Amniotic epithelial cell (primary cell): ENCODE measurements around the gene CRYBG1.
"Not testable (repeated sequence)": the region's sequence is repeated elsewhere in the genome, so short reads cannot be mapped to it uniquely, and the experiment has no call there.

Source experiments
- DNase-seq: peaks from one replicate; pipeline ENCODE4 v3.0.0-alpha.2; 2010; ENCODE audit warnings: low read depth

Gene CRYBG1

DNA sequence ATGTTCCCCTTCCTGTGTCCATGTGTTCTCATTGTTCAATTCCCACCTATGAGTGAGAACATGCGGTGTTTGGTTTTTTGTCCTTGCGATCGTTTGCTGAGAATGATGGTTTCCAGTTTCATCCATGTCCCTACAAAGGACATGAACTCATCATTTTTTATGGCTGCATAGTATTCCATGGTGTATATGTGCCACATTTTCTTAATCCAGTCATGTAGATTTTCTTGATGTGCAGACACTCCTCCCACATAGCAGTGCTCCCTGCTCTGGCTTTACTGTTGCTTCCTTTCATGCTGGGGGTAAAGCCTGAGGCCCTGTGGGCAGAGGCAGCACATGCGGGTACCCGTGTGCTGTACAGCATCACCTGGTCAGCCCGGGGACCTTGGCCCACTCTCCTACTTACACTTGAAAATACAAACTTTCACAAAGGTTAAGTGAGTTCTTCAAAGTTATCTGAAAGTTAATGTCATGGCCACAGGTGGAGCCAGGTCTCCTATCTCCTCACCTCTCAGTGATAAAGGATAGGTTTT is 188.5 kb downstream of the CRYBG1 start:
- not testable (repeated sequence) for DNase-seq

DNA sequence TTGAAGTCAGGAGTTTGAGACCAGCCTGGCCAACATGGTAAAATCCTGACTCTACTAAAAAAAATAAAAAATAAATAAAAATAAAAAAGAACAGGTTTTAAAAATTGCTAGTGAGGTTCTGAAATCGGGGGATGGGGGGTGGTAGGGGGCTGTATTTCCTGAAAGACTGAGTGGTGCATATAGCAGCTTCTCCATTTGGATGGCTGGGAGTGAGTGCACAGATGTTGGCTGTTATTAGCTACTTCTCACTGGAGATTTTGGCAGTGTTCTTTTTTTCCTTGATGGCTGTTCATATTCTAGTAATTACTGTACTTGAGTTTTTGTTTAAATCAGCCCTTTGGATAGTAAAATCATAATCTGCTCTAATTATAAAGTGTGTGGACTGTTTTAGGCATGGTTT is 189.0 kb downstream of the CRYBG1 start:
- no peak for DNase-seq

DNA sequence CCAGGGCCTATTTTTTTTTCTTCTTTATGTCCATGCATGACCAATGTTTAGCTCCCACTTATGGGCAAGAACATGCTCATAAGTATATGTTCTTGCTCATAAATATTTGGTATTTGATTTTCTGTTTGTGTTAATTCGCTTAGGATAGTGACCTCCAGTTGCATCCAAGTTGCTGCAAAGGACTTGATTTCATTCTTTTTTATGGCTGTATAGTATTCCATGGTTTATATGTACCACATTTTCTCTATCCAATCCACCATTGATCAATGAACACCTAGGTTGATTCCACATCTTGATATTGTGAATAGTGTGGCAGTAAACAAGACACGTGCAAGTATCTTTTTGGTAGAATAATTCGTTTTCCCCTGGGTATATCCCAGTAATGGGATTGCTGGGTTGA is 190.6 kb downstream of the CRYBG1 start:
- no peak for DNase-seq

DNA sequence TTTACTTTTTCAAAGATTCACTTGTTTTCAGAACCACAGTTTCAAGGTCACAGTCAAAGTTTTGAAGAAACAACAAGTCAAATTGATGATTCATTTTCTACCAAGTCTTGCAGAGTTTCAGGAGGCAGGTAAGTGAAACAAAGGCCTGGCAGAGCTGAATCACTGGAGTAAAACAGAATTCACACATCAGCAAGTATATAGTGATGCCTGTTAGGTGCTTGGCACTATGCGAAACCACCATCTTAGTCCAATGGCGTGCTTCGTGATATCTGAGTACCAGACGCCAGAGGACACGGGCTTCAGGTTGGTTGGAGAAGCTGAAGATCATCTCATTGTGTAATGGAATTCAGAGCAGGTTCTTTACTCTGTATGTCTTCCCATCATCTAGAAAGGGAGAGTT is 192.9 kb downstream of the CRYBG1 start:
- no peak for DNase-seq

DNA sequence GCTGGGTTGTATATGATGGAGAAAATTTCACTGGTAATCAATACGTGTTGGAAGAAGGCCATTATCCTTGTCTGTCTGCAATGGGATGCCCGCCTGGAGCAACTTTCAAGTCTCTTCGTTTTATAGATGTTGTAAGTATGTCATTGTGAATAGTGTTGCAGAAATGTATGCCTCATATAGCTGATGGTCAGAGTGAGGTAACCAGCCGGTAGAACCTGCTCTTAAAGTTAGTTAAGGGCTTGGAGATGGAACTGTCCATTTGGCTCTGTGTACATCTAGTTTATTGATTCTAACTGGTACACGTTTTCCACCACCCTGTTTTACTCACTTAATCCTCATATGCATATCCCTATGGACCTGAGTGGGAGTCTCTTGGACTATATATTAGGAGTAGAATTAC is 195.2 kb downstream of the CRYBG1 start:
- DNase-seq: no peak

DNA sequence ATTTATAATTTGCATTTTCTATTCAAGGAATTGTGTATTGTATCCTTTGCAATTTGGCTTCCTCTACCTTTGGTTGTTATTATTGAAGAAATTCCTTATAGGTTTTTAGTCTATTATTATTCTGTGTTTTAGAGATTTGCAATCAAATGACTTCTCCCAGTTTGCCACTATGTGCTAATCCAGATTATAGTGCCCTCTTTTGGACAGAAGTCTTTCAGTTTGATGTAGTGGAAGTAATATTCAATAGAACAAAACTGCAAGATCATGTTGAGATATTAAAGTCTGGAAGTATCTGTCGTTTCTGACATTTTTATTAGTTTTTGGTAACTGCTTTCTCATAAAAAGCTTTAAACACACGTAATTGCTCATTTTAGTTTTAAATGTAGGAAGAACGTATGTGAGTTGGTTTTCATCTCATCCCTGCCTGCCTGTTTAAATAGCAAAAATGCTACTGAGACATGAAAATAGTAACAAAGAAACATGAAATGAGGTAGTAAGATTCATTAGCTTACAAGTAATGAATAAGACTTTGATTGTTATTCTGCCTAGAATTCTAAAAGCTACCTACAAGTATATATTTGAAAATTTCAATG is 195.9 kb downstream of the CRYBG1 start:
- peak; percentile 32 for DNase-seq

DNA sequence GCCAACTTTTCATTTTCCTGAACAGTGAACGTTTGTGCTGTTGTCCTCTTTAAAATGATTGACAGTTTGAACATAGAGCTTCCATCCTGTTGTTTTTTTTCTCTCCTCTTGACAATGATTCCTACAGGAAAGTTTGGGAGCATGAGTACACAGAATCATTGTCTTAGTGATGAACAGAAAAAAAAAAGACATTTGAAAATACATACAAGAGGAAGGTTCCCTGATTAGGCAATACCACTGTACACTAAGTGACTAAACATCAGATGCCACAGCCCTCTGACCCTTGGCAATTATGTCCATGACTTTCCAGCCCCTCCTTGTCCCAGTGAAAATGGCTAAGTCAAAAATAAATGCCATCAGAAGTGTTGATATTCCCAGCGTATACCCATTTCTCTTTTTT is 197.3 kb downstream of the CRYBG1 start:
- DNase-seq: no peak

DNA sequence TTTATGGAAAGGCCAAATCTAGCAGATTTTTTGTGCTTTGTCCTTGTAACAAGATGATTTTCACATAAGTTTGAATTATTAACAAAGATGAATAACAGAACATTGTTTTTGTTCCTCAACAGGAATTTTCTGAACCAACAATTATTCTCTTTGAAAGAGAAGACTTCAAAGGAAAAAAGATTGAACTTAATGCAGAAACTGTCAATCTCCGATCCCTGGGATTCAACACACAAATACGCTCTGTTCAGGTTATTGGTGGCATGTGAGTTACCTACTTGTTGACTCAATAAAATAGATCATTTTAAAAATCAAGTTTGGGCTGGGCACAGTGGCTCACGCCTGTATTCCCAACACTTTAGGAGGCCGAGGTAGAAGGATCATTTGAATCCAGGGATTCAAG is 197.8 kb downstream of the CRYBG1 start:
- no peak for DNase-seq

DNA sequence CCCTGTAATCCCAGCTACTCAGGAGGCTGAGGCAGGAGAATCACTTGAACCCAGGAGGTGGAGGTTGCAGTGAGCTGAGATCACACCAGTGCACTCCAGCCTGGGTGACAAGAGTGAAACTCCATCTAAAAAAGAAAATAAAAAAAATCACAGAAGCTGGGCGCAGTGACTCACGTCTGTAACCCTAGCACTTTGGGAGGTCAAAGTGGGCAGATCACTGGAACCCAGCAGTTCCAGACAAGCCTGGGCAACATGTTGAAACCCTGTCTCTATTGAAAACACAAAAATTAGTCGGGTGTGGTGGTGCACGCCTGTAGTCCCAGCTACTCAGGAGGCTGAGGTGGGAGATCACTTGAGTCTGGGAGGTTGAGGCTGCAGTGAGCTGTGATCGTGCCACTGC is 199.1 kb downstream of the CRYBG1 start:
- DNase-seq: not testable (repeated sequence)

DNA sequence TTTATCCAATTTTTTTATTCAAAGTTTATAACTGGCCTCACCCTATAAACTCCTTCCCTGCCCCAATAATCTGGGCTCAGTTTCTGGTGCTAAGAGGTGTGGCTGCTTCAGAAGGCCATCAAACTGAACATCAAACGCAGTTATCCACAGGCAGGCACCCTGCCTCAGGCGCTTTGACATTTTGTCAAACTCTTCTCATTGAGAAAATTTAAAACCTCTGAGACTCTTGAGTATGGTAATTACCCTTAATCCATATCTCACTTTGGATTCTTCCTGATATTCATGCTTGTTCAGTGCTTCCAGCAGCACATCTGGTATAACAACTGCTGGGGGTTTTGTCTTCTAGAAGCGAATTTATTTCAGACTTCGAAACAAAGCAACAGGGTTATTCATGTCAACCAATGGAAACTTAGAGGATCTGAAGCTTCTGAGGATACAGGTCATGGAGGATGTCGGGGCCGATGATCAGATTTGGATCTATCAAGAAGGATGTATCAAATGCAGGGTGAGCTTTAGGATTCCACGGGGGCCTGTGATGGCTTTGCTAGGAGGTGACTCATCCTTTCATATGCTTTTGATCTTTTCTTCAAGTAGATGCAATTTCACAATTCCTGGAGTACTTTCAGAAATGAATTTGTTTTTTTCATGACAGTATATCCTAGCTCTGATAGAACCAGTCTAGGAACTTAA is 200.6 kb downstream of the CRYBG1 start:
- DNase-seq: peak; percentile 73

DNA sequence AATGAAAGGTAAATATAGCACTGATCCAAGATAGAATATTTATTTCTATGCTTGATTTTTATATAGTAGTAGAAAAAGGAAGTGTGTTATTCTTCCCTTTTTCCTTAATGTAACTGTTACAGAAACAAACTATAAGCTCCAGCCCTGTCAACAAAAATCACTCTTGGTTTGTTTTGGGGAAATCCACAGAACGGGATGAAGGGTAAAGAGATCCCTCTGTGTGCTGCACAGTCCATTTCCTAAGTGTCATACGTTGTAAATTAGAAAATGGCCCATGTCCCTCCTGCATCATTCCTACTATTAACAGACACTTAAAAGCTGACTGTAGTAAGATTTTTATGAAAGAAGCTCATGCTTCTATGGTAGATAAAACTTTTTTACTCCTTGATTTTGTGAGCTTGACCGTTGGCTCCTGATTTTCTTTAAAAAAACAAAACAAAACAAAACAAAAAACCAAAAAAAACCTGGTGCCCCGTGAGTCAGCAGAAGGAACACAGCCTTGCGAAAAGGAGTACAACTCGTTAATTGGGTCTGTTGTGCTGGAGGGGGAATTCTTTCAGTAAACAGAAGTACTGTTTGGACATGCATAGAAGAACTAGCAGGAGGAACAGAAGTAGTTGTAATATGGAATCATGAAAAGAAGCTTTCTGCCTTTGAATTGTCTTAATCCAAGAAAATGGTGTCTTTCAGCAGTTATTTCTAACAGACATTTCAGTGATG is 201.3 kb downstream of the CRYBG1 start:
- no peak for DNase-seq

DNA sequence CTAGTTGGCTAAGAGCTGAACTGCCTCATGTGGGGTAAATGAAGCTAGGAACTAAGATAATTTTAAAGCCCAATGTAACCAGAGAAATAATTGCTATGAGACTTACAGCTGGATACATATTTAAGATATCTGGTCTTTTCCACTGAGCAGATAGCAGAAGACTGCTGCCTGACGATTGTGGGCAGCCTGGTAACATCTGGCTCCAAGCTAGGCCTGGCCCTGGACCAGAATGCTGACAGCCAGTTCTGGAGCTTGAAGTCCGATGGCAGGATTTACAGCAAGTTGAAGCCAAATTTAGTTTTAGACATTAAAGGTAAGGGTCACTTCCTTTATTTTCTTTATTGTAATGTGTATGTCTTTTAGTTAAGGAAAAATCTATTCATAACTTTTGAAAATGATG is 203.1 kb downstream of the CRYBG1 start:
- DNase-seq: peak; percentile 31

DNA sequence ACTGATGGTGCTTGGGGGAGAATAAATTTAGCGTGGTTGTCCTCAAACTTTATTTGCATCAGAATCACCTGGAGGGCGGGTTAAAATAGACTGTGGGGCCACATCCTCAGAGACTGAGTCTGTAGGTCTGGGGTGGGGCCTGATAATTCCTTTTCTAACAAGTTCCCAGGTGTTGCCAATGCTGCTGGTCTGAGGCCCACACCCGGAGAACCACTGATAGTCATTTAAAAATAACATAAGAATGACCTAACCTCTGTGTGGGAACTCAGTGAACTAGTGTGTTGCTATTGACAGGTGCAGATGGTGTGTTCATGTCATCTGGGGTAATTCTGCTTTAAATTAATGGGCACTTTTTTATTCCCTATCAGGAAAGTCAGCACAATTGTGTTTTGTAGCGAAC is 204.0 kb downstream of the CRYBG1 start:
- no peak for DNase-seq

DNA sequence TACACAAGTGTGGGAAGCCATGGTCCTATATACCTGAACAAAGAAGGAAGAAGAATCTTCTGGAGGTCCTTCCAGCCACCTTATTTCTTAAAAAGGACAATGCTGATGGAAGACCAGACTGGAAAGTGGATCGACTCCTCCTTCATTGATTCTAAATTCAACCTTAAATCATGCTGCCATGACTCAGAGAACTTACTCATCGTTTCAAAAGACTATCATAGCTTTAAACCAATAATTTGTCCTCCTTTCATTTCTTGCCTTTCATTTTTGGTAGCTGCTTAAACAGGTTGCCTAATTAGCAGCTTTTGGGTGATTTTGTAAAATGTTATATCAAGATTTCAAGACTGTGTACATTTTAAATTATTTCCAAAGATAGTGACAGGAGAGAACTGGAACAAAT is 208.0 kb downstream of the CRYBG1 start:
- no peak for DNase-seq

DNA sequence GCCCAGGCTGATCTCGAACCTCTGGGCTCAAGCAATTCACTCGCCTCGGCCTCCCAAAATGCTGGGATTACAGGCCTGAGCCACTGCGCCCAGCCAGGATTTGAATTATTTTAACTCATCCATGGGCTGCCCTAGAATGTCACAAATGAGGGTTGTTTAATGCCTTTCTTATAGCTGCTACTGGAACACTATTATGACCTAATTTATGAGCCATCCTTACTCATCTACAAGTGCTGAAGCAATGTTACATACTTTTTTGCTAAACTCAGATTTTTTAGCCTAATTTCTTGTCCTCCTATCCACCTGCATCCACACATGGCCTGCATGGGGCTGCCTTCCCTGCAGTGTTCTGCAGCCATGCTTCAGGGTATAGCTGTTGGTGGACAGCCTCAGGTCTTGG is 208.9 kb downstream of the CRYBG1 start:
- DNase-seq: no peak

DNA sequence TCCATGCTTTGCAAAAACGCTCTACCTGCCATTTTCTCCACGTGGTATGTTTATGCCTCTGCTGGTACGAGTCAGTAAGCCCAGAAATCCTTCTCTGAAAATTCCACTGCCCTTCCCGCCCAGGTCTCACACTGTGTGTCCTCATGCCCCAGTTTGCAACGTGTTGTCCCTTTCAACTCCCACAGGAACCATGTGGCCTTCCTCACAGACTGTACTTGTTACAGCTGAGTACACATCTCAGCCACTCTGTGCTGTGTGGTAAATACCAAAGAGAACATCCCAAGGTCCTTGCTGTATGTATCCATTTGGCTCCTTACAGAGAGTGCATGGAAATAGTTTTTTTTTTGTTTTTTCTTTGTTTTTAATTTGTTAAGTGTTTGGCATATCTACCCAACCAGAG is 211.9 kb downstream of the CRYBG1 start:
- DNase-seq: no peak

DNA sequence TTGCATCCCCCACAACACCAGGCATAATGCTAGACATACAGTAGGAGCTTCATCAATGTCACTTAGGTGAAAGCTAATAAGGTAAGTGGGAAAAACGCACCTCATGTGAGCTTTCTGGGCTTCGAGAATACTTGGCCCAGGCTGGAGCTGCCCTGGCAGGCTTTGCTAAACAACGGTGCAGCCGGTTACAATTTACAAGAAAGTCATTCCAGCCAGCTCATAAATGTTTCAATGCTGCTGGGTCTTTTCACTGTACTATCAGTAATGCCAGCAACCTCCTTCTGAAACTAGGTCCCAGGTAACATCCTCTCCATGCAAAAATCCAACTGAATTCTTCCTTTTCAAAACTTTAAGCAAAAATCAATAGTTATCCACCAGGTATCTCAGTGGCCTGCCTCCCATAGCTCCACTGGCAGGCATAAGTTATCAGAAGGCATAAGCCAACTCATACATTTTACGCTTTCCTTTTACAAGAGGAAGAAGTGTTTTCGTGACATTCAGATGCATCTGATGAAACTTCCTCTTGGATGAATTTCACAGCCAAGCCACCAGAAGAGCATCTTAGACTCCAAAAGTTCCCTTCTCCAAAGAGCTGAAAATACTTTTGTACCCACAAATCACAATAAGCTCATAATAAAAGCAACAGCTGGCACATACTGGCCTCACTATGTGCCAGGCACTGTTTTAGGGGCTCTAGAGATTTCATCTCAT is 212.5 kb downstream of the CRYBG1 start:
- no peak for DNase-seq

DNA sequence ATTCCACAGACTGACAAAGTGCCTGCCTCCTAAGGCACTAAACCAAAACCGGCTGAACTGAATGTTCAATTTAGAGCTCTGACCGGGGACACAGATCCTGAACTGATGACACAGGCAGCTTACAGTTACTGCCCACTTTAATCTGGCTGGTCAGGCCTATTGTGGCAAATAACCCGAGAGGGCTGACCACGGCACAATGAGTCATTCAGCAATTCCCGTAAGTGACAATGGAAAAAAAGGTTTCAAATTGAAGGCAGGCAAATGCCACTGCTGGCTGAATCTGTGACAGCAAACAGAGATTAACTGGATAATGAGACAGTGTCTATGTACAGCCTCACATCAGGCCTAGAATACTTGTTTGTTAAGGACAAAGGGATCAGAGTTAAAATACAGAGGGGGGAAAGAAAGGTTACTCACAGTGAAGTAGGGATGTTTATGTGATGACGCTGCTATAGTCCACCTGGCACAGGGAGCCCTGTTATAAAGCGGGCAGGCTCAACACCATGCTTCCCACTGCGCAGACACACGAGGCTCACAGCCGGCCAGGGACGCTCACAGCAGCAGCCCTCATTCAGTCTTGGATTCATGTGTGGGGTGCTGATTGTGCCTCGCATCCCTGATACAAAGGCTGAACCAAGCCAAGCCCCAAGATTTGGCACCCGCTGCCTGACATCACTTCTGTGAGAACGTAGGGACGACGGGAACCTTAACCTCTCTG is 214.4 kb downstream of the CRYBG1 start:
- DNase-seq: peak; percentile 43

DNA sequence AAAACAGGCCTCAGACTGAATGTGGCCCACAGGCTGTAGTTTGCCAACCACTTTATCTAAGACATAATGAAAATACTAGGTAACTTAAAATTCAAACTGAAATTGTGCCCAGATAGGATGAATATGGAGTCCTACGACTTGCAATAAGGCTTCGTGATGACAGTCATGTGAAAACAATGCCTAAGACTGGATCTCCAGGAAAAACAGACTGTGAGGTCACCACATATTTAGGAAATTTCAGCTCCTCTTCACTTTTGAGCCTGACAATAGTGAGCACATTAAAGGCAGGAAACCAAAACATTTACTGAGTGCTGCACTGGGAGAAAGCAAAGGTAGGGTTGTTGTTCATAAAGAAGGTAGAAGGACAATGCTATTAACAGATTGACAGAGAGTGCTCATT is 218.8 kb downstream of the CRYBG1 start:
- no peak for DNase-seq

DNA sequence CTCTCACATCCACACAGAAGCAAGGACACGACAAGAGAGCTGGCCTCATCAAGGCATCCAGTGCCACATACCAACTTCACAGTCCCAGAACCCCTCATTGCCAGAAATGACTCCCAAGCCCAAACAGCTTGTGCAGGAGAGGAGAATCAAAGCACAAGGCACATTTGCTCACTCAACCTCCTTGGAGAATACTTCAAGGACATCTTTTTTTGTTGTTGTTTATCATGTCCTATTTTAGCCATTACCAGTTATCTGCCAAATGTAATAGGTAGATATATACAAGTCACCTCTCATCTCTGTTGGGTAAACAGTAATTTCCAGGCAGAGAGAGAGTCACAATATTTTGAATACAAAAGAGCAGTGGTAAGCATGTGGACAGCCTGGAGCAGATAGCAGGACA is 221.0 kb downstream of the CRYBG1 start:
- no peak for DNase-seq

DNA sequence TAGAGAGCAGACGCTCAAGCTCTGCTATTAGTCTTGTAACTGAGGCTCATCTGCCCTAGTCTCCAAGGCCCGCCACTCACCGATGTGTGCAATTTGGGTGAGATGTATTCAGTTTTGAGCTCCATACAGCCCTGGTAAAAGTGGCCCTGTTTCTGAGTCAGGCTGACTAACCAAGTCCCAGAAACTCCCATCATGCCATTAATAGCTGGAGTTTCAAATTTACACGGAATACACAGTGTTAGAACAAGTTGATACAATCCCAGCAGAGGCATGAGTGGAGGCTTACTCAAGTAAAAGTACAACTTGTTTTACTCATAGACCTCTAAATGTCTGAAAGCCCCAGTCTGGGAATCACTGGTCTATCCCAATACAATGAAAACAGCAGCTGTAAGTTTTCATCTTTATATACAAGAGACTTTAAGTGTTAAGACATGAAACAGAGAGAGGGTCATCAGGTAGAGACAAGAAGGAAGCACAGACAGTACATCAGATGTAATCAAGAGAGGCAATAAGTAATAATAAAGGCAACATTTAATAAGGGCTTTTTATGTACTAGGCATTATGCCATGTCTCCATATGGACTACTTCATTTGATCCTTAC is 226.4 kb downstream of the CRYBG1 start:
- DNase-seq: no peak

DNA sequence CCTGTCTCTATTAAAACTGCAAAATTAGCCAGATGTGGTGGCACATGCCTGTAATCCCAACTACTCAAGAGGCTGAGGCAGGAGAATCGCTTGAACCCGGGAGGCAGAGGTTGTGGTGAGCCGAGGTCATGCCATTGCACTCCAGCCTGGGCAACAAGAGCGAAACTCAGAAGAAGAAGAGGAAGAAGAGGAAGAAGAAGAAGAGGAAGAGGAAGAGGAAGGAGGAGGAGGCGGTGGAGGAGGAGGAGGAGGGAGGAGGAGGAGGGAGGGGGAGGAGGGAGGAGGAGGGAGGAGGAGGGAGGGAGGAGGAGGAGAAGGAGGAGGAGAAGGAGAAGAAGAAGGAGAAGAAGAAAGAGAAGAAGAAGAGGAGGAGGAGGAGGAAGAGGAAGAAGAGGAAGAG is 228.4 kb downstream of the CRYBG1 start:
- DNase-seq: not testable (repeated sequence)
